Lower leg skin (tissue), 3 donors: ENCODE data around the gene RRP1B.

Experiments used
- CTCF ChIP-seq, 3 donors: fragments of 450-650 bp; IDR thresholded peaks; one replicate each; pipeline ENCODE4 v1.5.1; 2016; ENCODE audit warnings: antibody characterized with exemption in 3 of 3, mild to moderate bottlenecking in 3 of 3, moderate library complexity in 2 of 3
- POLR2A ChIP-seq, 2 donors: fragments of 450-650 bp; IDR thresholded peaks; one replicate each; pipeline ENCODE4 v1.6.1; 2016 to 2017; ENCODE audit warnings: antibody characterized with exemption in 2 of 2, mild to moderate bottlenecking in 1 of 2, moderate library complexity in 1 of 2

GRCh38 chr21:43696214-43696613 is 36.9 kb downstream of the RRP1B start:
- TF ChIP-seq CTCF (IDR thresholded peaks at IDR 0.05) (no peak), POLR2A (IDR thresholded peaks at IDR 0.05) (no peak)
